Measurements from ENCODE around the gene CRABP1.

The CRABP1 gene

DNA sequence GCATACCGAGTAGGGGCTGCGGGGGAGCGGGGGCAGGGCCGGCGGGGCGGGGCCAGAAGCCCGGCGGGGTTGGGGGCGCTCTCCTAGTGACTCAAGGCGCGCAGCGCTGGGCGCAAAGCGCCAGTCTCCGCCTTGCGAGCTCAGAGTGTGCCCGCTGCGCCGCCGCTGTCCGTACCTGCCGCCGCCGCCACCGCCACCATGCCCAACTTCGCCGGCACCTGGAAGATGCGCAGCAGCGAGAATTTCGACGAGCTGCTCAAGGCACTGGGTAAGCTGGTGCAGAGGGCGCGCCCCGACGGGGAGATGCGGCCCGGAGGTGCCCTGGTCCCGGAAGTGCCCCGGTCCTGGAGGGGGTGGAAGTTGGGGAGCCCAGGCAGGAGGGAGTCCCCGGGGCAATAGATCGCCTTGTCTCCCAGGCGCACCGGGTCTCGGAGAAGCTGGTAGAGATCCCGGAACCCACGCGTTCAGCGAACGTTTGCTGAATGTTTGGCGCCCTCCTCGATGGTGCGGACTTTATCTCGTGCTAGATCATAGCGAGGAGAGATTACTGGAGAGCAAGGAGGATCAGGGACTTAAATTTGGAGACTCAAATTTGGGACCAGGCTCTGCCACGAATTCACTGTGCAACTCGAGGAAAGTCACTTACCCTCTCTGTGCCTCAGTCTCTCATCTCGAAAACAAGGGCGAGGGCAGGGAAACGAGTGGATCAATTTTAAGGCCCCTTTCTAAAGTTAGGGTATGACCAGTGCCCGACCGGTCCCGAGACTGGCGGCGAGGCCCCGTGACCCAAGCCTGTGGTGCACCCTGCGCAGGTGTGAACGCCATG lies at the start of gene CRABP1:
TSS of gene CRABP1 (plus strand) at position 123 of the 826 bp plus-strand sequence. CDS start at position 199, 76 bp downstream.
- peak; percentile 60 for DNase-seq

DNA sequence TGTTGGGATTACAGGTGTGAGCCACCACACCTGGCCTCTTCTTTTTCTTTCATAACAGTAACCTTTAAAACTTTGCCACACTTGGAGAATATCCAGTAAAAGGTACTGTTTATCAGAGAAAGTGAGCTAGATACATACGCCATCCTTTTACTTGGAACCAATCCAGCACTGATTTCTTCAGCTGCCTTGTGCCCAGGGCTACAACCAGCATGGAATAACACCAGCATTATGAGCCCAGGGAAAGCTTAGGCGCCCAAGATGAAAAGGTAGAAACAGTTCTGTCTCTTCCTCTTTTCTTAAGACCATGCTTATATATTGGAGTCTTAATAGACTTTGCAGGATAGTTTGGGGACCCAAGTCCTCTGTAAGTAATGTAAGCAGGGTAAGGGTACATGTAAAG lies 49.1 kb upstream of the CRABP1 start:
- no peak for DNase-seq

DNA sequence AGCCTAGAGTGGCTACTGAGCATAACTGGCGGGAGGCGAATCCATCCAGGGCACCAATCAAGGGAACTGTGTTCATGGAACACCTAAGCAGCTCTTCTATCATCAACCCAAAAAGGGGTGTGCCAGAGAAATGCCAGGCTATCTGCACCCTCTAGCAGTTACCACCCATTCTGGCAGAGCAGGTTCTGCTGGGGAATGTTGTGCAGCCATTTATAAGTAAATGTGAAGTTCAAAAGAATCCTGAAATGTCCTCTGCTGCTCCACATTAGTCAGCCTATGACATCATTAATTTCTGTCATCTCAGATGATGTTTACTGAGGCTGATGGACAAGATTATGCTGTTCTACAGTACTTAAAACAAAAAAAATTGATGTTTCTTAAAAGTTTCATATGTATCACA lies 48.5 kb upstream of the CRABP1 start:
- DNase-seq = peak; percentile 50

DNA sequence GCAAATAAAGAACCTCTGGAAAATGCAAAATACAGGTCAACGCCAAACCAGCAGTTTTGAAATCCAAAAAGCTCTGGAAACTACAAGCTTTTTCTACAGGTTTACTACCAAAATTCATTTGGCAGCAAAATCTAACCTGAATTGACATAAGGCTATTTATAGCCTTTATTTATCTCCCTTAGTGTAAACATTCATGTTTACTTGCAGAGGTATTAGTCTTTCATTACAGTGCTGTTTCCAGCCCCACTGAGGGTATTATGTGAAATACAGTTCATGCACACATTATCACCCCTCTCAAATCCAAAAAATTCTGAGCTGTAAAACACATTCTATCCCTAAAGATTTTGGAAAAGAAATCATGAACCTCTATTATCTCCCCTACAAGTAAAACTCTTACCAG lies 47.9 kb upstream of the CRABP1 start:
- no peak for DNase-seq

DNA sequence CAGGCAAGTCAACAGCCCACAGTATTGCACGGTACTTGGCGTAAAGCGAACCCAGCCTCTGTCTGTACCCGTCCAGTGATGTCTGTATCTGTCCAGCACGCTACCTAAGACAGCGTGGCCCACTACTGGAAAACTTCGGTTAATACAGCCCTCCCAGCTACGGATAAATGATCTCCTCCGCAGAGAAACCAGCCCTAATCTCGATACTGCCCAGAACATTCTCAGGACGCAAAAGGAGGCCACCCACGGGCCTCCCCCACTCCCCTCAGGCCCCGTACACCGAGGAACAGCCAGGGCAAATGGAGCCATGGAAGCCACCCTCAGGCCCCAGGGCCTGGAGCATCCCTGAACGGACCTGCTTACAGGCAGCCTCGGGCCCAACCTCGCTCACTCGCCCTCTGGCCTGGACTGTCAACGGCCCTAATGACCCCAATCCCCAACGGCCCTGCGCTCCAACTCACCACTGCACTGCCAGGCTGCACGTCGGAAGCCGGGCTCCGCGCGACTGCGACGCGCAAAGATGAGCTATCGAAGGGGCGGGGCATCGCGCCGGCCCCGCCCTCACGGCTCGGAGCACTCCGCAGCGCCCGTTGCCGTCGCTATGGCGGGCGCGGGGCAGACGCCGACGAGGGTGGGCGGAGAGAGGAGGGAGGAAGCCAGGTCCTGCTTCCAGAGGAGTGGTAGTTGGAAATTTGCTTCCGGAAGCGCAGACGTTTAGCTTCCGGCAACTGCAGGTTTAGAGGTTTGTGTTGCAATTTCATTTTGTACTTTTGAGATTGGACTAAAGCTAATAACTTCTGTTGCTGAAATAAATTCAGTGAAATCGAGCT lies 40.8 kb upstream of the CRABP1 start, which contains the start of gene SKIC8:
TSS of gene SKIC8 (minus strand) at position 509 of the 830 bp plus-strand sequence. CDS start 3,923 bp downstream, outside the sequence.
- peak; percentile 95 for DNase-seq

DNA sequence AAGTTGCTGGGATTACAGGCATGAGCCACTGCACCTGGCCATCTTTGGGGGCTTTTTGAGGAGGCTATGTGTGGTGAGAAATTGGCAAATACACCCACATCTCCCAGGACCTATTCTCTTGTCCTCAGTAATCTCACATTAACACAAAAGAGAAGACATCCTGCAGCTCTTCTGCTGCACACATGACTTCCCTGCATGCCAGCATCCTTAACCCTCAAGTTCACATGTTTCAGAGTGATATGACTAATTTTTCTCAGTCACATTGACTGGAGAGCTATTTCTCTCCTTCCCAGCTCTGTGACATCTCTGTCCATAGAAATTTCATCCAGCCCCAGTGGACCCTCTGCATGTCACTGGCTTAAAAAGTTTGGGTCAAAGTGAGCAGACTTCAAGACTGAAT lies 38.8 kb upstream of the CRABP1 start:
- no peak for DNase-seq

DNA sequence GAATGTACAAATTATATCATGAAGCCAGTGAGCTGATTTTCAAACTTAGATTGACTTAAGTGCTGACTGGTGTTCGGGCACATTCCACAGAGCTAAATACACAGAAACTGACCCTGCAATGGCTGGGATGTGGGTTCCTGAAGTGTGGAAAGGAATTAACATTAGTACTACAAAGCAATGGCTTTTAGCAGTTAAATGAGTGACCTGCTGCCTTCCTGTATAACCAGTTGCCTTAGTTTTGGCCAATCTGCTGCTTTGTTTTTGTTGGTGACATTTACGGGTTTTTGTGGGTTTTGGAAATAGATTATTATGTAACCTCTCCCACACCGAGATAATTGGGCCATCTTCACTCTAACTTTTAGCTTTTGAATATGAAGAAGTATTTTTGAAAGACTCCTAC lies 38.3 kb upstream of the CRABP1 start:
- no peak for DNase-seq

DNA sequence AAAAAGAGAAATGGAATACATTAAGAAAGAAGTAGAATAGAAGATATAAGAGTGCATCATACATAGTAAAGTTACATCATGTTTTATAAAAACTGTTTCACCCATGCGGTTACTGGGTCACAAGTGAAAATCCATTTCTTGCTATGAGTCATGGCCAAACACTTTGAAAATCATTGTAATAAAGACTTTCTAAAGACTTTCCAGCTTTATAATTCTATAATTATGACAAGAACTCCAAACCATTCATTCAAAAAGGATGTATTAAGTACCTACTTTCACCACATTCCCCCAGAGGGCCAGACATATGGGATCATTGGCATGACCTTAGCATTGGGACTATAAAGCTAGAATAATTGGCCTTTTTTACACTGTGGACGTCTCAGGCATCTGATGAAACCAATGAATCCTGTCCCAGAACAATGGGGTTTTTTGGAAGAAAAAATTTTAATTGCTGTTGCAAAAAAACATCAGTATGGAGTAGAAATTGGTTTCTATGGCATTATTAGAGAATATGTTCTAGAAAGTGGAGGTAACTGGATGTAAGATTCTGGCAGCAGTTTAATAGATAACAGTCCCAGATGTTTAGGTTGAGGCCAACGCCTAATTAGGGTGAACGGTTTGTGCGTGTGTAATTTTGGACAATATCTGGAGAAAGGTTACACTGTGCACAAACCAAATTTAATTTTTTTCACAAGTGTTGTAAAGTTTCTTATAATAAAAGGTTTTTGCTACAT lies 37.4 kb upstream of the CRABP1 start:
- no peak for DNase-seq

DNA sequence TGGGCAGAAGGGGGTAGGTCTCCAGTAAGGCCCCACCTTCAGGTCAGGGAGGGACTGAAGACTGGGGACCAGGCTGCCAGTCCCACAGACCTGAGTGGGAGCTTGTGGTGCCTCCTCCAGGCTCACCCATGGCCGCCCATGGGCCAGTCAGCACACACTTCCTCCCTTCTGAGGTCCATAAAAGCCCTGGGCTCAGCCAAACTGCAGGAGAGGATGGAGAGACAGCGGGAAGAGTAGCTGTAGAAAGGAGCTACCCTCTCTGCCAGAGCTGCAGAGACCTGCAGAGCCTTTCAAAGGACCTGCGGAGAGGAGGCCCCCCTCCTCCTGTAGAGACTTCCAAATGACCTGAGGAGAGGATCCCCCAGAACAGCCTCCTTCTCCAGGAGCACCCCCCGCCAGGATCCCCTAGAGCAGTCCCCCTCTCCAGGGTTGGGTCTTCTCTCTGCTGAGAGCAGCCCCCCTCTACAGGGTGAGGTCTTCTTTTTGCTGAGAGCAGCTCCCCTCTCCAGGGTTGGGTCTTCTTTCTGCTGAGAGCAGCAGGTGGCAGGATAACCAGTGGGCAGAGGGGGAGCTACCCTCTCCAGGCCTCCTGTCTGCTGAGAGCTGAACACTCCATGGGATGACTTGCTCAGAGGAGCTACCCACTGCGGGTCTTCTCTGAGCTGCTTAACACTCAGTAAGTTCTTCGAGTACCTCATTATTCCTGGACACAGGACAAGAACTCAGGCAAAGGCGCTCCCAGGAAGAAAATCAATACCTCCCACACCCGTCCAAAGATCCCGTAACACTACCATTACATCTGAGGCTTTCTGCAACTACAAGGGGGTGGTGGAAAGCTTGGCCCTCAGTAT lies 35.7 kb upstream of the CRABP1 start:
- peak; percentile 14 for DNase-seq

DNA sequence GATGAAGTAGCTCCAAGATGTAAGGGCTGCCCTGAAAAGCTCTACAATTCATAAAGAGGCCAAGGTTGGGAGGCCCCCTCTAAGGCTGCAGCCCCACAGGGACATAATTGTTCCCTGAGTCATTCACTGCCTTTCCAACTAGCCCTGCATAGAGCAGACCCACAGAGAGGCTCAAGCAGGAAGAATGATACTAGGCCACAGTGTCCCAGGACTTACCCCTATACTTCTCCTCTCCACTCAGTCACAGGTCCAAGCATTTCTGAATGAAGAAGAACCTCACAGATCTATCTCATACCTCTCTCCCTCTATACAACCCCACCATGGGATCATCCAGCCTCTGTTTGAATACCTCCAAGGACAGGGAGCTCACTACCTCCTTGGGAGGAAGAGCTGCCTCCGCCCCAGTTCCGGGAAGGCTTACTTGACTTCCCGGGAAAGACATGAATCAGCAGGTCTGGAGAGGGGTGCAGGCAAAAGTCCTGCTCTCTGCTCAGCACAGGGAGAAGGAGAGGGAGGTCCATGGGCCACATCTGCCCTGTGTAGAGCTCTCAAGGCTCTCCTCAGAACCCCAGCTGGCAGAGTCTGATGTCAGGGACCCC lies 33.9 kb upstream of the CRABP1 start:
- DNase-seq = no peak

DNA sequence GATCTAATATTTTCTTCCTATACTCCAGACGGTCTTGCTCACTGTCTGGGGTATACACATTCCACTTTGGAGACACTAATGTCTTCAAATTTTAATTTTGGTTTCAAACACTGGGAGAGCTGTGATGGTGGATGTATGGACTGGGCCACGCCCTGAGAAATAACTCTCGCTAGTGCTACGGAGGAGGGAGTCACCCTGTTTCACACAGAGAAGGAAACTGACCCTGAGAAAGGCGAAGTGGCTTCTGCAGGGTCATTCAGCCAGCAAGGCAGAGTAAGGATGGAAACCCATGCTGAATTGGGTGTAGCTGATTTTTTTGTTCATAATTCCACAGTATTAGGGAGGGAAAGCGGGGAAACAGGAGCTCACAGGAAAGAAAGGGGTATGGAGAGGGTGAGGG lies 32.2 kb upstream of the CRABP1 start:
- peak; percentile 18 for DNase-seq

DNA sequence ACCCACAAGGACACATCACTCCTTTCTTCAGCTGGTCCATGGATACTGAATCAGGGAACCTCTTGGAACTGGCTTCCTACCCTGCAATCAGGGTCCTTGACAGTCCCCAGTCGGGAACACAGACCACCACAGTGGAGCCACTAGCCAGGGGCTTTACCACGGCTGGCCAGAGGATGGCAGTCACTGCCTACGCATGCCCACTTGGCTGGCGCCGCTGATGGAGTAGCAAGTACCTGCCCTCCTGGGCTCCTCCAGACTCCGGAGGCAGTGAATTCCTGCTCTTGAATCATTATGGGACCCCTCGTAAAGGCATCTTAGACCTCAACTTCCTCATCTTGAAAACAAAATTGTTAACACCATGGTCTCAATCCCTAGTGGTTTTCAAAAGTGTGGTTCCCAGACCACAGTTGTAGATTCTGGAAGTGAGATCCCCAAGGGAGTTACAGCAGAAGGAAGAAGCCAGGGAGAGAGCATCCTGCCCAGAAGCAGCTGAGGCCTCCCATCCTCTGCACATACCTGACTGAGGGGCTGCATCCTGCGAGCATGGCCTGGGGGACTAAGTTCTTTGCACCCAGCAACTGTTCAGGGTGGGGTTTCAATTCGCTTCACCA lies 31.6 kb upstream of the CRABP1 start:
- DNase-seq = peak; percentile 83

DNA sequence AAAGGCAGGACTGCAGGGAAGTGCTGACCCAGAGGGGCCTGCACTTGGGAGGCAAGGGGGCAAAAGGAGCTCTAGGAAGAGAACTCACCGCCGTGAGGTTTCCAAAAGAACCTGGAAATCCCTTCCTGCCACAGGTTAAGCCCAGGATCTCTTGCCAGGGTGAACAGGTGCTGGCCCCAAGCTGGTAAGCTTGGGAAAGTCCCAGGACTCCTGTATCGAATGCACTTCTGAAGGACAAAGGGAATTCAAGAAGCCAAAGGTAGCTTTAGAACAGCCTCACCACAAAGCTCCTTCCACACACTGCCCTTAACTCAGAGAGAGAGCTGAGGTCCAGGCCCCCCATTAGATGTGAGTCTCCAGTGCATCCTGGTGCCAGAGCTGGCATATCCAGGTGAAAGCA lies 28.9 kb upstream of the CRABP1 start:
- DNase-seq = peak; percentile 49

DNA sequence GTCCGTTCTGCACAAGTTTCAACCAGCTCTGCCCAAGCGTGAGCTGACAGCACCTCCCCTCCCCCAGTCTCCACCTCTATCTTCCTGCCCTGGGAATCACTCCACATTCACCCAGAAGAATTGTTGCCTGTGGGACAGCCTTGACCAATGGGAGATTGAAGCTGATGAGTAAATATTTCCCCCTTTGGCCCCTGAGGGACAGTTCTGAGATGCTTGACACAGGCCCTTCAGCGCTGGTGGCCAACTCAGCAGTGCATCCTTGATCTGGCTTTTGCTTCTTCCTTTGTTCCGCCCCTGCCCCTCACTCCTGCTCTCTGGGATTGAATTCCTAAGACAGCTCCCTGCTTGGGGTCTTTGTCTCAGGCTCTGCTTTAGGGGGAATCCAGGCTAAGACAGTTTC lies 27.6 kb upstream of the CRABP1 start:
- DNase-seq = no peak

DNA sequence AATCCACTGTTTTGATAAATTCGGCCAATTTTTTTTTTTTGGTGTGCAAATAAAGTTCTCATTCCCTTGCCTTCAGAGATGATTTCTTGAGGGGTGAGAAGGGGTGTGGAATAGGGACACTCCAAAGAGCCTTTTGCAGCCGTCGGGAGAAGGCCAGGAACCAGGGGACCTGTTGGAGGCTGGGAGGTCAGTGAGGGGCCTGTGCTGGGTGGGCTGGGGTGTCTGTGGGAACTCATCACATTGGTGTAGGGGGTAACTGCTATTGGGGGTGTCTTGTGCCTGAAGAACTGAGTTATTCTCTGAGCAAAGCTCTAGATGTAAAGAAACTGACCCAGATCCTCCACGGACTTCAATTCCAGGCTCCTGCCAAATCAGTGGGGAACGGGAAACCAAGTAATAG lies 27.2 kb upstream of the CRABP1 start:
- DNase-seq = no peak

DNA sequence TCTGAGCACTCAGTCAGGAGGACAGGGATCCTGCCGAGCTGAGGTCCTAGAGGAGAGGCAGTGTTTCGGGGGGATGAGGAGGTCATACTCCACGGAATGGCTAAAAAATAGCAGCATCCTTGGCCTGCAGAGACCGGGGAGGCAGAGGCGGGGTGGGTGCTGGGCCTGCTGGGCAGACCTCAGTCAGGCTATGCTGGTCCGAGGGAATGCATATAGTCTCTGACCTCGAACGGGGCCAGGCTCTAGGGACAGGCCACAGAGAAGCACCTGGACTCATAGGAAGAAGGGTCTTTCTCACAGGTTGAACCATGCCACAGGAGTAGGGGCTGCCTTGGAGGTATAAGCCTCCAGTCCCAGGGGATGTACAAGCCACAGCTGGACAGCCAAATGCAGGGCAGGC lies 26.8 kb upstream of the CRABP1 start:
- no peak for DNase-seq

DNA sequence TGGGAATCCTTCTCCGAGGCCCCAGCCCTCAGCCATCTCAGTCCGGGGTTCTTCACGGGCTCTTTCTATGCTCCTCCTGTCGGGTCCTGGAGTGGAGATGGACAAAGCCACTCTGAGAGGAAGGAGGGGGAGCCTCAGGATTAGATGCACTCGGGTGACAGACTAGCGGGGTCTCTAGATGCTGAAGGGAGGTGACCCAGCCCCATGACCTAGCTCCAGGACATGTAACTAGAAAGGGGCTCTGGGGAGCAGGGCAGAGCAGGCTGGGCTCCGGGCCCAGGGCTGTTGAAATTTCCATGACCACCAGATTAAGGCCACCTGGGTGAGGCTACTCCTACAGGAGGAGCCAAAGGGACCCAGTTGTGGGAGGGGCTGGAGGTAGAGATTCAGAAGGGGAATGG lies 26.0 kb upstream of the CRABP1 start:
- no peak for DNase-seq

DNA sequence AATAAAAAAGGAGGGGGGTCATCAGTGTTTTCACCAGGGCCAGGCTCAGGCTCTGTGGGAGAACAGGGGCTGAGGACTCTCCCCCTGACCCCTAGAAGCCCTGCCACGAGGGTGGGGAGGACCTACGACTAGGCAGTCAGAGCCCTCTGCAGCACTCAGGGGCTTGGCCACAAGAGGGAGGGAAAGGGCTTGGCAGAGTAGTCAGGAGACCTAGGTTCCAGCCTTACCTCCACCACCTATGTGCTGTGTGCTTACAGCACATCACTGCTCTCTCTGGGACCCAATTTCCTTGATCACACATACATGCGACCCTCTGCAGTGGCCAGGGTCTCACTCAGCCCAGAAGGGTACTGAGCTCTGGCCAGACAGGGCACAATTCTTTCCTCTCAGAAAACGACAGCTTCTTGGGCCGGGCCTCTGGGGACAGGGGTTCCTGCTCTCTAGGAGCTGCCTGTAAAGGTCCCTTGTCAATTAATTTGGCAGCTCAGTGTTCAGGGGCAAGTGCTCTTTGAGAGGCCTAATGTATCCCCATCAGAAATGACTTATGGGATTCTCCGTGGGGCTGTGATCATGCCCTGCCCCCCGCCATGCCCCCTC lies 24.4 kb upstream of the CRABP1 start:
- DNase-seq = peak; percentile 42

DNA sequence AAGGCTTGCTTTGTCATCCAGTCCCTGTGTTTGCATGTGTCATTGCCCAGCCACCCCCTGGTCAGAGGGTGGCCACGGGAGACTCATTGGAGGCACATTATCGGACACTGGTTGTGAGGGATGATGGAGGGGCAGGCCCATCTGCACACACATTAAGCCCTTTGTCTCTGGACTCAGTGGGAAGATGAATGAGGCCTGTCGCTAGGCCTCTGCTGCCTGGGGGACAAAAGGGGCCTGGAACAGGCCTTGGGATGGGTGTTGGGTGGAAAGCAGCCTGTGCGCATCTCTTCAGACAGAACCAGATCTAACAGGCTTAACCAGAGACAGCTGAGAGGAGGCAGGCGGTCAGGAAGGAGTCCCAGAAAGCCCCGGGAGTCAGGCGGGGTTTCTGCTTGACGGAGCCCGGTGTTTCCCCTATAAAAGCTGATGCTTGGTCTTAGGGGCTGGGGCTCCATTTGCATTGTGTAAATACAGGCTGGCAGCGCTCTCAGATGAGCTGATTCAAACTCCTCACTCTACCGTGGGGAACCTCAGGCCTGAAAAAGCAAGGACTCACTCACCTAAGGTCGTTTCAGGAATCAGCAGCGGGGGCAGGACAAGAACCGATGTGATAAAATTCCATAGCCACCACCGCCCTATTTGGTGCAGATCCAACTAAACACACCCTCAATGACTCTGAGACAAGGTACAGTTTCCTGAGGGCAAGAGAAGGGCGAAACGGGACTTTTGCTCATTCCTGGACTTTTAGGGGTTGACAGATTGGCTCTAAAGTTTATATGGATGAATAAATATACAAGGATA lies 23.7 kb upstream of the CRABP1 start:
- no peak for DNase-seq
